HL-60/S4 treated with retinoic acid at 250 ng/mL for 4 days and 3 days (cell line): ENCODE results near the gene MEGF8.

ENCODE experiments used
- in situ Hi-C: fragments of 300-500 bp; cut with MboI; formaldehyde crosslinking; loops from 2 replicates; pipeline ENCODE4 v1.7.0; 2022; ENCODE audit warnings: low sequenced_read_pairs

Gene MEGF8

DNA sequence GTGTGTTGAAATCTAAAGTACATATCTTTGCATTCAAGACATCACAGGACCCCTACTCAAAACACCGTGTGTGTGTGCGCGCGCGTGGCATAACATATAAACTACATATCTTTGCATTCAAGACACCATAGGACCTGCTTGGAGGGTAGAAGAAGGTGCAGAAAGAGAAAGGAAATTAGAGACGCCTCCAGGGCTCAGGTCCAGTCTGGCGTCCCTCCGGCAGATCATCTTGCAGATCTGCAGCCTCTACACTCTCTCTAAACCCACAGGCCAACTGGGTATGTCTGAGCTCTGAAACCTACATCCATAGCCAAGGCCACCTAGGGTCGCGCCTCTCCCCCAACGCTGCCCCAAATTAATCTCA is 22.4 kb upstream of the MEGF8 start:
- in situ Hi-C loops = no loop called here

DNA sequence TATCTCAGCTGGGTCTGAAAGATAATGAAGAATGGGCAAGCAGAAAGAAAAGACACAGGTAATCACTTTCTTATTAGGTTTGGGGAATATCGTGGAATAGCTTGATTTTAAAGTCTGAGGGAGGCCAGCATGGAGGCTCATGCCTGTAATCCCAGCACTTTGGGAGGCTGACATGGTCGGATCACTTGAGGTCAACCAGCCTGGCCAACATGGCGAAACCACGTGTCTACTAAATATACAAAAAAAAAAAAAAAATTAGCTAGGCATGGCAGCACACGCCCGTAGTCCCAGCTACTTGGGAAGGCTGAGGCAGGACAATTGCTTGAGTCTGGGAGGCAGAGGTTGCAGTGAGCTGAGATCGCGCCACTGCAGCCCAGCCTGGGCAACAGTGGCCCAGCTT is 21.6 kb upstream of the MEGF8 start:
- in situ Hi-C loops = no loop called here

DNA sequence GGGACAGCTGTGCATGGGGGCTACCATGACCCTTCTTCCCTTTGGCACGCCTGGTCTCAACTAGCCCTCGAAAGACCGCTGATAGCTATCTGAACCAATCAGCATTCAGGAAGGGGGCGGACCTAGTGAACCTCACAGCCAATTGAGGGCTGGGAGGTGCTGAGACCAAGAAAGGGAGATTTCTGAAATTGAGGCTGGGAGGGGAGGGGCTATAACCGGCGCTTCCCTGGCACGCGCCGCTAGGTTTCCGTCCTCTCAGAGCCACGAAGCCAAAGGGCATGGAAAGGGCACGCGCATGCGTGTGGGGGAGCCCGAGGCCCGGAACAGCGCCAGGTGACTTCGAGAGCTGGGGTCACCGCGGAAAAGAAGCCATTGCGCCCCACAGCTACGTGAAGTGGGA is 18.8 kb upstream of the MEGF8 start:
- in situ Hi-C loops = no loop called here

DNA sequence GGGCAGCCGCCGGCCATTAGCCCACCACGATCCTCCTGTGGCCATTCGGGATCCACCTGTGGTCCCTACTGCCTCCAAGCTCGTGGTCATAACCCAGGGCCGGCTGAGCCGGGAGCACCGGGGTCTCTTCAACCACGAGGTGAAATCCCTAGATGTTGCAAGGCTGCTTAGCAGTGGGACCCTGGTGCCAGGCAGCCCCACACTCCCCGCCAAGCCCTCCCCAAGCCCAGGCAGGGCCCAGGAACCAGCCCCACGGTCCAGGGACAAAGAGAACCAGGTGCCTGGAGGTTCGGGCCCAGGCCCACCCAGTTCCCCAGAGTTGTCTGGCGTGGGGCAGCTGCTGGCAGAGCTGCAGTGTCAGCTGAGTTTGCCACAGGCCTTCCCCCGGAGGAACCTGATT is 15.7 kb upstream of the MEGF8 start:
- in situ Hi-C loops = no loop called here

DNA sequence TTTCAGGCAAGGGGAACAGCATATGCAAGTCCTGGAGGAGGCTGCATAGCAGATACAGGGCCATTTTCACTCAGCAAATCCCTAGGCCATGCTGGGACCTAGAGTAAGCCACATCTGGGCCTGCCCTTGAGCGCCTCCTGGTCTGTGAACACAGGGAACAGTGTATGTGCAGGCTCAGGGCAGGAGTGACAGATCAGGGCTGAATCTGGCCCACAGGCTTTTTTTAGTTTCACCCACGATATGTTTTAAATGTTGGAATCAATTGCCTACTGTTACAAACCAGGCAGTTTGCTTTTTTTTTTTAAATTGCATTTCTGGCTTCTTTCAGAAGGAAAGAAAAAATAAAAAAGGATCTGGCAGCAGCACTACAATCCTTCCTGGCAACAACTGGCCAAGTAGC is 13.8 kb upstream of the MEGF8 start:
- in situ Hi-C loops = no loop called here

DNA sequence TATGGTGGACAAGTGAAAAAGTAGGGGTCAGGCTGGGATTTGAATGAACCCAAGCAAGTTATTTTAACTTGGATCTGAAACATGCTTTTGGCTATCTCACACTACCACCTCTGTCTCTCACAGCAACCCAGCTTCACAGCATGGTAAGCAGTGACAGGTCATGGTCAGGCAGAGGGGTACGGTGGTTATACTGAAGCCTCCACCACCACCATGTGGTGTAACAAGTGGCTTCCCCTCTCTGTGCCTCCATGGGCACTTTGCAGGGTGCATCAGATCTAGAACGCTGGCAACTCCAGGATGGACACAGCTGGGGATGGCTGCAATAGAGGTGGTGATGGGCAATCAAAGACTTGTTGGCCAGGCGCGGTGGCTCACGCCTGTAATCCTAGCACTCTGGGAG is 13.1 kb upstream of the MEGF8 start:
- in situ Hi-C loops = no loop called here

DNA sequence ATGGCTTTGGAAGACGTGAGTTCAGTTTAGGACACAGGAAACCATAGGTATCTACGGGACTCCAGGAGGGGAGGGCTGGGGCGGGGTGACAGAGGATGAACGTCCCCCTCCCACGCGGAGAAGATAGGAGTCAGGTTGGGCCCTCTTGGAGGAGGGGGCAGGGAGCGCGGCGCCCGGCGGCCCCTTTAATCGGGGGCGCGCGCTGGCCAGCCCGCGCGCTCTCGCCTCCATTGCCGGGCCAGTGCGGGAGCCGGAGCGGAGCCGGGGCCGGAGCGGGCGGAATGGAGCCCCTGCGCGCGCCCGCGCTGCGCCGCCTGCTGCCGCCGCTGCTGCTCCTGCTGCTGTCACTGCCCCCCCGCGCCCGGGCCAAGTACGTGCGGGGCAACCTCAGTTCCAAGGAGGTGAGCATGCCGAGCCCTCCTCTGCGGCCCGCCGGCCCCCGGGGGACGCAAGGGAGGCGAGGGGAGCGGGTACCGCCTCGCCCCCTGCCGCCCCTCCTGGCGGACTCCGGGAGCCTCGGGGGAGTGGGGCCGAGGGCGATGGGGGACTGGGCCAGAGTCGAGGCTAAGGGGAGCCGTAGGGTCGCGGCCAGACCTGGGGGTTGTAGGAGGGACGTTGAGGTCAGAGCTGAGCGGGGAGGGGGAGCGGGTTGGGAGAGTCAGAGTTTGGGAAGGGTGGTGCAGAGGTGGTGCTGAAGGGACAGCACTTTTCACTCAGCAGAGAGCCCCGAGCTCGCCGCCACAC is 12.2 kb upstream of the MEGF8 start, which contains the start of gene TMEM145:
TSS of gene TMEM145 (plus strand) at position 214 of the 744 bp plus-strand sequence. CDS start at position 282, 68 bp downstream.
- in situ Hi-C loops = no loop called here

DNA sequence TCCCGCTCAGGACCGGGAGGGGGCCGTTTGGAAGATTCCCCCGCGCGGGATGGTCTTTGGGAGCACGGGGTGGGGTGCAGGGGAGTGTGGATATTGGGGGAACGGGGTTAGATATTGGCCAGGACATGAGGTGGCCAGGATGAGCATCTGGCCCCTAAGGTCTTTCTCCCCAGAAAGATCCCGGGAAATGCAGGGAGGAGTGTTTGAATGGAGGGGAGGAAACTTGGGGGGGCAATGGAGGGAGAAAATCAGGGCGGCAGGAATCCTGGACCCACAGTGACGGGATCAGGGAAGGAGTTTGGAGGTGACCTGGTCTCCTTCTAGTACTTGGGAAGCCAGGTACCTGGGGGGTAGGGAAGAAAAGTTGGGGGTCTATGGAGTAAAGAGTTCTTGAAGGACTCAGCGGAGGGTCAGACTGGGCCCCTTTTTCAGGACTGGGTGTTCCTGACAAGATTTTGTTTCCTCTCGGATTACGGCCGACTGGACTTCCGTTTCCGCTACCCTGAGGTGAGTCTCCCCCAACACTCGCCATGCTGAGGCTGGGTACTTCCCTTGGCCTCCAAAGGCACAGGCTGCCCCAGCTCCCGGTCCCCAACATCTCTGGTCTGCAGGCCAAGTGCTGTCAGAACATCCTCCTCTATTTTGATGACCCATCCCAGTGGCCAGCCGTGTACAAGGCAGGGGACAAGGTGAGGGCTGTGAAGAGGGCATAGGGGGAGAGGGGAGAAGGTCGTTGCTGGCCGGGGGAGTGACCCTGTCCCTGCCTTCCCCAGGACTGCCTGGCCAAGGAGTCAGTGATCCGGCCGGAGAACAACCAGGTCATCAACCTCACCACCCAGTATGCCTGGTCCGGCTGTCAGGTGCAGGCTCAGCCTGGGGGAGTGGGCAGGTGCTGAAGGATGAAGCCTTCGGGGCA is 11.3 kb upstream of the MEGF8 start:
- in situ Hi-C loops = no loop called here

DNA sequence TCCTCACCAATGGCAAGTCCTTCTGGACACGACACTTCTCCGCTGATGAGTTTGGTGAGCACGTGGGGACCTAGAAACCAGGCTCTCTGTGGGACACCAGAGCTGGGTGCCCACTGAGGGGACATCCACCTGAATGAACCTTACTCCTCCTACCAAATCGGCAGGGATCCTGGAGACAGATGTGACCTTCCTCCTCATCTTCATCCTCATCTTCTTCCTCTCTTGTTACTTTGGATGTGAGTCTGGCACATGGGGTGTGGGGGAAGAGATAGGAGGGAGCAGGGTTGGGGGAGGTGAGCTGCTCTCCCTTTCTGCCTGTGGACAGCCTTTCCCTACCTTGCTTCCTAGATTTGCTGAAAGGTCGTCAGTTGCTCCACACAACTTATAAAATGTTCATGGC is 10.4 kb upstream of the MEGF8 start:
- in situ Hi-C loops = no loop called here

DNA sequence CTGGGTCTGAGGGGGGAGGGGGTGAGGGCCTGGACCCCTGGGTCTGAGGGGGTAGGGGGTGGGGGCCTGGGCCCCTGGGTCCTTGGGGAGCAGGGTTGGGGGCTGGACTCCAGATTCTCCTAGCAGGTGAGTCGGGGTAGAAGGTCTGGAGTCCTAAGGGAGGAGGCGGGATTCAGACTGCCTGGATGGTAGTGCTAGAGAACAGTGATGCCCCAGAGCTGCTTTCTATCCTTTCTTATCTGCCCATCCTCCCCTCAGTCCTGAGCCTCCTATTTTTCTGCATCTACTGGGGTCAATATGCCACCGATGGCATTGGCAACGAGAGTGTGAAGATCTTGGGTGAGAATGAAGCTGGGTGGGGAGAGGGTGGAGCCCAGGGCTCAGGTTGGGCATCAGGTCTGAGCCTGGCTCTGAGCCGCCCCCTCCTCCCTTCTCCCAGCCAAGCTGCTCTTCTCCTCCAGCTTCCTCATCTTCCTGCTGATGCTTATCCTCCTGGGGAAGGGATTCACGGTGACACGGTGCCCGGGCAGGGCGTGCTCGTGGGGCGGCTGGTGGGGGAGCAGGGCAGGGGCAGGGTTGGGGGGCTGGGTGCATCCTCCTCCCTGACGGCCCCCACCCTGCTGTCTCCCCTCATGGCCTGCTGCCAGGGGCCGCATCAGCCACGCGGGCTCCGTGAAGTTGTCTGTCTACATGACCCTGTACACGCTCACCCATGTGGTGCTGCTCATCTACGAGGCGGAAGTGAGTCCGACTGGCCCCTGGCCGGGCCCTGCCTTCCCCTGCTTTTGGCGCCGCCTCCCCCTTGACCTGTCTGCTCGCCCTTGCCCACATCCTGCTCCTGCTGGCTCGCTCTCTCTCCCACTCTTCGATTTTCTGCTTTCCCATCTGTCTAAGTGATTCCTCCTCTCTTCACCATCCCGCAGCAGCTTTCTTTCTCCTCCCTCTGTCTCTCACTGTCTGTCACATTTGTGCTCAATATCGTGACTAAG is 8.9 kb upstream of the MEGF8 start:
- in situ Hi-C loops = no loop called here

DNA sequence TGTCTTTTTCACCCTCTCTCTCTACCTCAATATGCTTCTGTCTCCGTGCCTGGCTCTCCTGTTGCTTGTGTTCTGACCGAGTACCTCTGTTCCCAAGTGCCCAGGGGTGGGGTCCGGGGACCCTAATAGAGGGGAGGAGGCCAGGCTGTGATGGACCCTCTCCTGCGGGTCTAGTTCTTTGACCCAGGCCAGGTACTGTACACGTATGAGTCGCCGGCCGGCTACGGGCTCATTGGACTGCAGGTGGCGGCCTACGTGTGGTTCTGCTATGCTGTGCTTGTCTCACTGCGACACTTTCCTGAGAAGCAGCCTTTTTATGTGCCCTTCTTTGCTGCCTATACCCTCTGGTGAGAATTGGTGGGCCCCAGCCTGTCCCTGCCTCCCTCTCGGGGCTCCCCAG is 7.9 kb upstream of the MEGF8 start:
- in situ Hi-C loops = no loop called here

DNA sequence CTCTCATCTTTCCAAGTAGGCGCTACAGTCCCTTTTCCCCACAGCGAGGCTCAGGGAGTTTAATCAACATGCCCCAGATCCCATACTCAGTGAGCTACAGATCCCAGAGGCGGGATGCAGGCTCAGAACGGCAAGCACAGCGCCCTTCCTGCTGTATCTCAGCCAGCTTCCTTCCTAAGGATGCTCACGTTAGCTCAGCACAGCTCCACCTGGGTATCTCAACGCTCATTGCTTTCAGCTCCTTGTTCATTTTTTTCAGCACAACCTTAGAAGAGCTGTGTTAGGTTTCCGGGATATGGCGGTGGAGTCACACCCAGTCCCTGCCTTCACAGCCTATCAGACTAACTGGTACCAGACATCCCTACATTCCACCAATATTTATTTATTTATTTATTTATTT is 3.1 kb upstream of the MEGF8 start:
- in situ Hi-C loops = no loop called here

DNA sequence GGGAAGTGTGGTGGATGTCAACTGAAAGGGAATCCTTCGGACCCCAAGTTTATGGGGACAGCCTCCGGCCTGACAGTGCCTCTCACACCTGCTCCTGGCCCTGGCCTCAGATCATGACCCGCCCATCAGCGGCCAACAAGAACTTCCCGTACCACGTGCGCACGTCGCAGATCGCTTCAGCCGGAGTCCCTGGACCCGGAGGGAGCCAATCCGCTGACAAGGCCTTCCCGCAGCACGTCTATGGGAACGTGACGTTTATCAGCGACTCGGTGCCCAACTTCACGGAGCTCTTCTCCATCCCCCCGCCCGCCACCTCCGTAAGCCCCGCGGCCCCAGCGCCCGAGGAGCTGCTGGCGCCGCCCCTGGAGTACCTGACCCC is 2.0 kb upstream of the MEGF8 start:
- in situ Hi-C loops = no loop called here

DNA sequence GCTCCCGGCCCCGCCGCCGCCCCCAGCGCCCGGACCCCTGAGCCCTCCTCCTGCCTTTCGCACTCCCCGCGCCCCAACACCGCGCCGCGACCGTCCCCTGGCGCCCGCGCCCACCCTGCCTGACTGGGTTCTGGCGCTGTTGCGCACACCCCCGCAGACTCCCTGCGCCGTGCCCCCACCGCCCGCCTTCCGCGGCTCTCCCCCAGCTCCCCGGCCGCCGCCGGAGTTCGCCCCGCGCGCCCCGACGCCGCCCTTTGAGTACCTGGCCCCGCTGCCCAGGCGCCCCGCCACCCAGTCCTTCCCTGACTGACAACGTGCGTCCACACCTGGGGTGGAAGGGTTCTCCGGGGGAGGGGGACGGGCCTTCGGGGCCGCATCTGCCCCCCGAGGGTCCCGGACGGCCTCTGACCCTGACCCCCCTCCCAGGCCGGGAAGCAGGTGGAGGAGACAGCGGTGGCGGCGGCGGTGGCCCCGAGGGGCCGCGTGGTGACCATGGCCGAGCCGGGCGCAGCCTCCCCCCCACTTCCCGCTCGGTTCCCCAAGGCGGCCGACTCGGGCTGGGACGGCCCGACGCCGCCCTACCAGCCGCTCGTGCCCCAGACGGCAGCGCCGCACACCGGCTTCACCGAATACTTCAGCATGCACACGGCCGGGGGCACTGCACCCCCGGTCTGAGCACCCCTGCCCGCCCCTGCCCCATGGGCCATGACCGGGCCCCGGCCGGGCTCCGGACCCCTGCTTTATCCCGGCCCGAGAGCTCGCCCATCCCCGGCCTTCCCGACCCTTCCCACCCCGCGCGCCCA is 1.4 kb upstream of the MEGF8 start:
- in situ Hi-C loops = no loop called here

DNA sequence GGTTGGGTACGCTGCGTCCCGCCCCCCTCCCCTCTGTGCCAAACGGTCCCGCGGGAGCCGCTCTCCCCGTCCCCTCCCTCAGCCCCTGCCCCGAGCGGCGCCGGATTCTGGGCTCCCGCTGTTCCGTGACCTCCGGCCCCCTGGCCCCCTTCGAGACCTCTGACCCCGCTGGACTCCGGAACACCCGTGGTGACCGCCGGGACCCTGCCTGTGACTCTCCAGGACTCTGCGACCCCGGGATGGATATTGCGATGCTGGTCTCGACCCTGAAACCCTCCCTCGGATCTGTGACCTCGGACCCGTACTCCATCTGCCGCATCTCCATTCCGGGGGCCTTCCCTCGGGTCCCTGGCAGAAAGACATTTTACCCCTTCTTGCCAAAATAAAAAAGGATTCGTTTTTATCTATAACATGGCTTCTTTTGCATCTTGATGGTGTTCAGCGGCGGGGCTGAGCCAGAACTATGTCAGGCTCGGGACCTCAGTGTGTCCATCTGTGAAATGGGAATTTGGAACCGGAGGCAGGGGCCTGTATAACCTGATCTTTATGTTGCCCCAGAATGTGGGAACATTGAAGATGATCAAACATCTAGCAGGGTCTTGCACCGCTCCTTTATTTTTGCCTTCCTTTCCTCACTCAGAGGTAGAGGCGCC is 654 bp upstream of the MEGF8 start:
- in situ Hi-C loops = no loop called here

DNA sequence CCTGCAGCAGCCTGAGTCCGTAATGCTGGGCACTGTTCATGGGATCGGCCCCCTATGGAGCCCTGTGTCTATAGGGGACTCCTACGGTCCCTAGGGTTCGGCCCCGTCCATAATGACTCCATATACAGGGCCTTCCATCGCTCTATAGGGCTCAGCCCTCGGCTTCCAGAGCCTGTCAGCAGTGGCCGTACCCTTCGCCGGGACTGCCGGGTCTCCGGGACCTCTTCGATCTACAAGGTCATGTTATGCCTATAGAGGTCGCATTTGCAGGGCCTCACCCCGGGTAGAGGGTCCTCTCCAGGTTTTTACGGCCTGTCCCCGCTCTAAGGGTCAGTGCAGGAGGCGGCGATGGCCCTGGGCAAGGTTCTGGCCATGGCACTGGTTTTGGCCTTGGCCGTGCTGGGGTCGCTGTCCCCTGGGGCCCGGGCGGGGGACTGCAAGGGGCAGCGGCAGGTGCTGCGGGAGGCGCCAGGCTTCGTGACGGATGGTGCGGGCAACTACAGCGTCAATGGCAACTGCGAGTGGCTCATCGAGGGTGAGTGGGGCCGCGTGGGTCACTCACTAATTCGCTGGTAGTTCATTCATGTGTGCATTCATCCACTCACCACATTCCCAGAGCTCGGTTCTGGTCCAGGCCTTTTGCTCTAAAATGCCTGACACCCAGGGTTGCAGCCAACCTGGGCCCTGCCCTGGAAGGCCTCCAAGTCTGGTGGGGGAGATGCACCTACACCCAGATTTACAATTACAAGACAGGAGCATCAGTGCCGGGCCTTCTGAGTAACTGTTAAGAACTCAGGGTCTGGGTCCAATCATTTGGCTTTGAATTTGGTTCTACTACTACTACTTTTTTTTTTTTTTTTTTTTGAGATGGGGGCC is 699 bp downstream of the MEGF8 start:
- in situ Hi-C loops = no loop called here

DNA sequence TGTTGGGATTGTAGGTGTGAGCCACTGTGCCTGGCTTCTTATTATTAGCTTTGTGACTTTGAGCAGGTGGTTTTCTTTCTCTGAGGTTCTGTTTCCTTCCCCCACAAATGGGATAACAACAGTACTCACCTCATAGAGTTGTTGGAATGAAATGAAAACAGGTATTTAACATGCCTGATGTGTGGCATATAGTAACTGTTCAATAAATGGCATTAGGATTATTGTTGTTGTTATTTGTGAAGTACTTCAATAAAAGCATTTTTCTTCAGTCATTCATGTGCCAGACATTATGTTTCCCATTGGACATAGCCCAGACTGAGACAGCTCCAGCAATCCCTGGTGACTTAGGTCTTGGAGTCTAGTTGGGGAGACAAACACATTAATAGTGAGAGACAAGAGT is 1.5 kb downstream of the MEGF8 start:
- in situ Hi-C loops = no loop called here

DNA sequence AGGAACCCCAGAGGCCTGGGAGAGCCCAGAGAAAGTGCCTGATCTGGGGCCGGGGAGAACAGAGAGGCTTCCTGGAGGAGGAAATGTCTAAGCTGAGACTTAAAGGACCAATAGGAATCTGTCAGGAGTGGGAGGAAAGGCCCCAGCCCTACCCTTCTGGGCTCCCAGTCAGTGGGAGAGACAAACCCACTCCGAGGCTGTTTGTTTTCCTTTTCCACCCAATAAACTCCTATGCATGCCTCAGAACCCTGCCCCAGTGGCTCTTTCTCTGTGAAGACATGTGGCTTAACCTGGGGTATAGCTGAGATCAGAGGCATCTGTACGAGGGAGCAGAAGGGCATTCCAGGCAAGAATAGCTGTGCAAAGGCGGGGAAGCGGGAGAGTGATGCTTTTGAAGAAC is 1.9 kb downstream of the MEGF8 start:
- in situ Hi-C loops = no loop called here

DNA sequence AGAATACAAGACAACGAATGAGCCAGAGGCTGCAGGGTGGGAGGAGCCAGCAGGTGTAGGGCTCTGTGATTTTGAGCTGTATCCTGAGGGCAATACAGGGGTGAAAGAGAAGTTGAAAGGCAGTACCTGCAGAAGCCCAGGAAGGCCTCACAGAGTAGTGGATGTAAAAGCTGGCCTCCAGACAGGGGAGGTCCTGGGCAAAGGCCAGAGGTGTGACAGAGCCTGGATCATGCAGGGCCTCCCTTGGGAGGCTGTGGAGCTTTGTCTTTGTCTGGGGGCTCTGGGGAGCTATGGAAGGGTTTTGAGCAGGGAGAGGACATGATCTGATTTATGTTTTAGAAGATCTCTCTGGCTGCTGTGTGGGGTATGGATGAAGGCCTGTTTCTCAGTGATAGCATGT is 2.7 kb downstream of the MEGF8 start:
- in situ Hi-C loops = no loop called here
